Measurements from ENCODE around the gene GAL3ST2.

- TF ChIP-seq CTCF (IDR thresholded peaks at IDR 0.05; ENCODE audit: low read depth, low read length, missing input control) (no peak), TAF1 (conservative IDR thresholded peaks at IDR 0.05) (no peak), REST (IDR thresholded peaks at IDR 0.05) (no peak), HNF4G (IDR thresholded peaks at IDR 0.05) (no peak)
Measured at GRCh38 chr2:241768251-241768711, 8.3 kb upstream of the GAL3ST2 start.
